NCI-H1092 (cell line): Measurements from ENCODE around the gene KHDC3L.

ENCODE experiments used
- DNase-seq: peaks from one replicate; lab custom pipeline; 2025; lab: John Stamatoyannopoulos, UW

The KHDC3L gene

GRCh38 chr6:73362358-73362757 is at the start of gene KHDC3L:
KHDC3L (plus strand) TSS chr6:73362658; CDS start chr6:73362730, 72 bp downstream.
- DNase-seq = no peak

- DNase-seq = no peak
These were observed 47.6 kb upstream of the KHDC3L start for GRCh38 chr6:73314577-73315492.

DNA sequence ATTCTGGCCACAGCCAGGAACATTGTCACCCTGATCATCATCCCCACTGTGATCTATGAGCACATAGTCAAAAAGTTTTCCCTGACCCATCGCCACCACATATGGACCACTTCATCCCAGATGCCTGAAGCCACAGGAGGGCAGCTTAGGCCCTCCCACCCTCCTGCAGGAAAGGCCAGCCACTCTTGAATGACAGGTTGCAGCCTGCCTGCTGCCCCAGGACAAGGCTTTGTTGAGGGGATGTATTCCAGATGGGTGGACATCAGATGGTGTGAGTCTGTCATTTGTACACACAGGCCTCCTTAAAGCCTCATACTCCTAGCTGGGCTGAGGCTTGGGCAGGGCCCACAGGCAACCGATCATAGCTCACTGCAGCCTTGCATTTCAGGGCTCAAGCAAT is 39.1 kb upstream of the KHDC3L start:
- DNase-seq = no peak

GRCh38 chr6:73325656-73326055 is 36.8 kb upstream of the KHDC3L start:
- no peak for DNase-seq

GRCh38 chr6:73328790-73329189 is 33.7 kb upstream of the KHDC3L start:
- DNase-seq = no peak

DNA sequence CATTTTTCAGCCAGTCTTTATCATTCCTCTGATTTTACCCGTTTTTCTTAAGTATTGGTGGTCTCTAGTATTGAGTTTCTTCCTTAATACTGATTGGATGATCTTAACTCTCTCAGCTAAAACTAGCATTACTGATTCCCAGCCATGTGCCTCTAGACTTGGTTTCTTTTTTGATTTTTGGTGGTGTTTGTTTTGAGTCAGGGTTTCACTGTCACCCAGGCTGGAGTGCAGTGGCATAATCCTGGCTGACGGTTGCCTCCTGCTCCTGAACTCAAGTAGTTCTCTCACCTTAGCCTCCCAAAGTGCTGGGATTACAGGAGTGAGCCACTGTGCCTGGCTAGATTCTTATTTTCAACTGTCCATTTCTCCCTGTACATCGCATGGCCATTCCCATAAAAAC is 33.3 kb upstream of the KHDC3L start:
- no peak for DNase-seq

DNA sequence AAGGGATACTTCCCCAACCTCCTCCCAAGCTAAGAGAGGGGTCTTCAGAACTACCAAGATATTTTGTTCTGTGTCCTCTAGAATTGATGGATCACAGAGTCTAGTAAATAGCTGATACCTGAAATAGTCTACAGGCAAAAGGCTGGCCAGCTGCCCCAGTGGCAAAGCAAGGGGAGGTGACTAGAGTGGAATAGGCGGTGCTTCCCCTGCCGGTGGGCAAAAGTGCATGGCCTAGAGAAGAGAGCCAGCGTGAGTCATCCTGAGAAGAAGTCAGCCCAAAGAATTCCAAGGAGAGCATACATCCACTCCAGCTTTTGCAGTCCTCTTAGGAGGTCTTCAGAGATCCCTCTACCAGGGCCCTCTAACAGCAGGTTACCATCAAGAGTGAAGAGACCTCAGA is 23.1 kb upstream of the KHDC3L start:
- no peak for DNase-seq

DNA sequence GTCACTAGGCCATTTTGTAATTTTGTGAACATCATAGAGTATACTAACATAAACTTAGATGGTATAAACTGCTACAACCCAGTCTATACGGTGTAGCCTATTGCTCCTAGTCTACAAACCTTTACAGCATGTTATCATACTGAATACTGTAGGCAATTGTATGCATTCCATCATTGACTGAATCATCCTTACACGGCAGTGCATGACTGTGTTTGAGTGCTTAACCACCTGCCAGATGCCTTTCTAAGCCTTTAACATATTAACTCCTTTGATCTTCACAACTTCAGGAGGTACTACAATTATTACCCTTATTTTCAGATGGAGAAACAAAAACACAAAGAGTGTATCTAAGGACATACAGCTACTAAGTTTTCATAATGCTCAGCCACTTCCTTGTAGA is 22.4 kb upstream of the KHDC3L start:
- no peak for DNase-seq

GRCh38 chr6:73341335-73341734 is 21.1 kb upstream of the KHDC3L start:
- no peak for DNase-seq

DNA sequence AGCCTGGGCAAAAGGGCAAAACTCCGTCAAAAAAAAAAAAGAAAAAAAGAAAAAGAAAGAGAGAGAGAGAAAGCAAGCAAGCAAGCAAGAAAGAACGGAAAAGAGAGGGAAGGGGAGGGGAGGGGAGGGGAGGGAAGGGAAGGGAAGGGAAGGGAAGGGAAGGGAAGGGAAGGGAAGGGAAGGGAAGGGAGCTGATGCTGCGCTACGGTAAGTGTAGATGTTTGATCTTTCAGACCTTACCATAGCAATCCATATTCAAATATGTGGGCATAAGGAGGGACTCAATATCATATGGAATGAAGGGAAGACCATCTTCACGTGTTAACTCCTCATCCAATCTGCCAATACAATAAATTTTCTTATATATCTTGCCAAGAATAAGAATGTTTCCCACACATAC is 20.3 kb upstream of the KHDC3L start:
- DNase-seq = no peak

DNA sequence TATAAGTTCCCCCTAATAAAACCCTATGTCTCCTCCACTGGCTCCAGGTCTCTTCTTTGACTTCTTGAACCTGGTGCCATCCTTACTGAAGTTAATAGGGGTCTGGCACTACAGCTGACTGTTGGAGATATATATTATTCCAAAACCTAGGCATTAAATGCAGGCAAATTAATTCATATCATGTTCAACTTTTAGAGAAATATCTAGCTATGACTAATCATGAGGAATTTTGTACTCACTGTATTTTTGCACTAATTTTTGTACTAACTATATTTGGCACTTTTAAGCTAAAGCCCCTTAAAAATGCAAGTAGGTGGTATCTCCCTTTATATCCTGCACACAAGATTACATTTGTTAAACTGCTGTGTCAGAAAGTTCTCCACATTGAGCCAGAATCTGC is 19.3 kb upstream of the KHDC3L start:
- no peak for DNase-seq

DNA sequence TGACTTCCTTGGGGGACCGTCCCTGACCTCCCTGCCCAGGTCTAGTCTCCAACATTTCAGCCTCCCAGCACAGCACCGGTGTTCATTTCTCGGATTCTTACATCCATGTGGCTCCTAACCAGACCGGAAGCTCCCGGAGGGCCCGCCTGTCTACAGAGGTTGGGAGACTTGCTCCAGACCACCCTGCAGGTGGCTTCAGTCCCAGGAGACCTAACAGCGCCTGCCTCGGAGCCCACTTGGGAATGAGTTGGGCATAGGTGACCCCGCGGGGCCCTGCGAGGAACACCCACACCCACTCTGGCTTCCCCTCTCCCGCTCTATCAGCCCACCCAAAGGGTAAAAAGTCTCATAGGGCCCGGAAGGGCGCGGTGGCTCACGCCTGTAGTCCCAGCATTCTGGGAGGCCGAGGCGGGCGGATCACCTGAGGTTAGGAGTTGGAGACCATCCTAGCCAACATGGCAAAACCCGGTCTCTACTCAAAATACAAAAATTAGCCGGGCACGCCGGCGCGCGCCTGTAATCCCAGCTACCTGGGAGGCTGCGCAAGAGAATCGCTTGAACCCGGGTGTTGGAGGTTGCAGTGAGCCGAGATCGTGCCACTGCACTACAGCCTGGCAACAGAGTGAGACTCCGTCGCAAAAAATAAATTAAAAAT is 13.8 kb upstream of the KHDC3L start:
- DNase-seq = no peak

DNA sequence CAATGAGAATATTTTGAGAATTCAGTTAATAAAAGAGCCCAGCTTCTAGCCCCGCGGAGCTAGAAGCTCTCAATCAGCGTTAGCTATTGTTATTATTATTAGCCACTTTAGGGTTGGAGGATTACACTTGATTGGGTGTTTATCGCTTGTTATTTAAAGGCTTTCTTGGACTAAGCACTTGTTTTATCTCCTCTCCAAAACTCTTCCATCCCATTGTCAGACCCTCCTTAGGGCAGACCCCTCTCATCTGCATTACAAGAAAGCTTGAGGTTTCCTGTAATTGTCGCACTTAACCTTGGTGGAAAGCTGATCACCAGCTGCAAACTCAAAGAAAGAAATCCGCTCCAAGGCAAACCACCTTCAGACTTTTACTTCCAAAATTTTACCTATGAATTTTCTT is 13.1 kb upstream of the KHDC3L start:
- DNase-seq = no peak

DNA sequence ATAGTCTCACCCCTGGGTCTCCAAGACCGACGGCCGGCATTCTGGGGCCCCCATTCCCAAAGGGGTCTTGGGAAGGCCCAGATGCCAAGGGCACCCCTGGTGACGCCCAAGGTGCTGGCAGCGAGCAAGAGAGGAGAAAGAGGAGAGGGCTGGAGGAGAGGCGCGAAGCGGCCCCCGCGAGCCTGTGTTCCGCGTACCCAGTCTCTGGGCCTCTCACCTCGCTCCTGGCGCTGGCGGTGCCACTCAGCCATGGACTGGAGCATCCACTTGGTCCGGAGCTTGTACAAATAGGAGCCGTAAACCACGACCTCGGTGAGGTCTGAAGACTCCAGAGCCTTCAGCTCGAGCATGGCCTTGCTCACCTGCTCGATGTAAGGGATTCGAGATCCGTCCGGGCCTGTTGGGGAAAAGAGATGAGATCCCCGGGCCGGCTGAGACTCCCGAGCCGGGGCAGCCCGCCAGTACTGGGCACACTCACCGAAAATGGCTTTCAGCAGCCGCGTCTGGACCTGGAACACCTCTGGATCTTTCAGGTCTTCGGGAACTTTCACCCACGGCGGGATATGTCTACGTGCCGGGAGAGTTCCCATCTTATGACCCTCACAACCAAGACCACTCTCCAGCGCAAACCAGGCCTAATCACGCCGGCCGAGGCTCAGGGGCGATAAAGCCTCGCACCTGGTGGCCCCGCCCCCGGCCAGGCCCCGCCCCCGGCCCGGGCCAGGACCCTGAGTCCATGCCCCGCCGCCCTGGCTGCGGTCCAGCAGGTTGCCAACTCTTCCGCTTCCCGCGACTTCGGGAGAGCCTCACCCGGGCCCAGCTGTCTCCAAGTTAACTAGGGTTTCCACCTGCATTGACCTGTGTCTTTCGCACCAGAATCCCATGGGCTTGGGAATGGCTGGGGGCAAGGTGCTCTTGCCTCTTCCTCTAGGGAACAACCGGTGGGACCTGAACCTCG is 8.5 kb upstream of the KHDC3L start, which contains the start of gene DPPA5:
Gene DPPA5, minus strand, starts transcription at position 641 of the 958 bp plus-strand sequence. Its CDS starts 51 bp downstream, at position 590.
- DNase-seq = no peak

DNA sequence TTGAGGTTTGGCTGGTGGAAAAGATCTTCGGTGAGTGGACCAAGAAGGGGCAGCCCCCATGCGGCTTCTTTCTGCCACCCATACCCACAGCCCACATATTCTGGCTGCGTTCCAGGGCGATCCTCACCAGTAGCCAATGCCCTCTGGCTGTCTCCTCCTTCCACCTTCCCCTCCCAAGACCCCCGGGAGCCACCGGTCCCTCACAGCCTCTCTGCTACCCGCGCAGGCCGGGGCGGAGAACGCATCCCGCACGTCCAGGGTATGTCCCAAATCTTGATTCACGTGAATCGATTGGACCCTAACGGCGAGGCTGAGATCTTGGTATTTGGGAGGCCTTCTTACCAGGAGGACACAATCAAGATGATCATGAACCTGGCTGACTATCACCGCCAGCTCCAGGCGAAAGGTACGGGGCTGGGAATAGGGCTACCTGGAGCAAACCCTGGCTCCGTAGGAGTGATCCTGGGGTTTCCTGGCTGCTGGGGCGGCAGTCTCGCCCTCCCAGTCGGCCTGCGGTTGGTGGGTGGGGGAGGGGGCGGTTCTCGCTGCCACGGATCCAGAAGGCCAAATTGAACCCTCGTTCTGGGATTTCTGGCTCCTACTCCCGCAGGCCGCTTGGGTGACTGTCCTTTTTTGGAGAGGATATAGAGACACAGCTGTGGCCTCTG is 545 bp downstream of the KHDC3L start:
- DNase-seq = no peak

DNA sequence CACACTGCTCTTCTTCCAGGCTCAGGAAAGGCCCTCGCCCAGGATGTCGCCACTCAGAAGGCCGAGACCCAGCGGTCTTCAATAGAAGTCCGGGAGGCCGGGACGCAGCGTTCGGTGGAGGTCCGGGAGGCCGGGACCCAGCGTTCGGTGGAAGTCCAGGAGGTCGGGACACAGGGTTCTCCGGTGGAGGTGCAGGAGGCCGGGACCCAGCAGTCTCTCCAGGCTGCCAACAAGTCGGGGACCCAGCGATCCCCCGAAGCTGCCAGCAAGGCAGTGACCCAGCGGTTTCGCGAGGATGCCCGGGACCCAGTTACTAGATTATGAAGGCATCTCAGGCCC is 1.0 kb downstream of the KHDC3L start:
- DNase-seq = no peak

GRCh38 chr6:73364121-73364520 is 1.7 kb downstream of the KHDC3L start:
- no peak for DNase-seq

GRCh38 chr6:73364549-73364948 is 2.1 kb downstream of the KHDC3L start:
- DNase-seq = no peak

DNA sequence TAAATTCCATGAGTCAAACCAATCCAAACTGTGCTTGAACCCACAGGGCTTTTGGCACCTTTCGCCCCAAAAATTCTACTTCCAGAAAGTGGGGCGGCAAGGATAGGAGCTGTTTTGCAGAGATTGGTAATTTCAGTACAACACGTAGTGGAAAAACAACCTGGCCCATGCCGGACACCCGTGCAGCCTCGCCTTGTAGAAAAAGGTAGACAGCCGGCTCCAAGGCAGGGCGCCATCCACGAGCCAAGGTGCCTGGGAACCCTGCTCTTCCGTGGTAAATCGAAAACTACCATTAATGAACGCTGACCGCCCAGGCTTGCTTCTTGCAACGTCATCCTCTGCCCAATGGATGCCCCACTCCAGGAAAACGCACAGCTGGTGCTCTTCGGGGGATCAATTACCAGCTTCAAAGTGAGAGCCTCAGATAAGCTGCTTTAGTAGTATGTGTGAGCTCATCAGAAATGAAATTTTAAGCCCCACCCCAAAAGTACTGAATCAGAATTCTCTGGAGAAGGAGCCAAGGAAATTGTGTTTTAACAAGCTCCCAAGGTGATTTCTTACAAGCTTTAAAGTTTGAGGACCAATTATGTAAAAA is 5.4 kb downstream of the KHDC3L start:
- no peak for DNase-seq

DNA sequence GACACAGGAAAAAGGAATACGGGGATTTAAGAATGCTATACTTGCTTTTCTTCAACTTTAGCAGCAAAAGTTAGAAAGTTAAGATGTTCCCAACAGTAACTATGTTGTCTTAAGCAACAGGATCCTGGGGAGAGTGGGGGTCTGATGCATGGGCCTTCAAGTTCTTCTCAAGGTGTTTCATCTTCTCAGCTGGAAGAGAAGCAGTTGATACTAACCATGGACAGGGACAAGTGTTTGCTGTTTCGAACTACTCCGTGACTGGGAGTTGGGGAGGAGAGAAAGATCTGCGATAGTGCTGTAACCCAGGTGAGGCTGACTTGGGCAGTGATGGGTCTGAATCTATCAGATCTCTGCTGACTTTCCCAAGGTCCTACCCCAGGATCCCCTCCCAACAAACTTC is 6.2 kb downstream of the KHDC3L start:
- DNase-seq = no peak

DNA sequence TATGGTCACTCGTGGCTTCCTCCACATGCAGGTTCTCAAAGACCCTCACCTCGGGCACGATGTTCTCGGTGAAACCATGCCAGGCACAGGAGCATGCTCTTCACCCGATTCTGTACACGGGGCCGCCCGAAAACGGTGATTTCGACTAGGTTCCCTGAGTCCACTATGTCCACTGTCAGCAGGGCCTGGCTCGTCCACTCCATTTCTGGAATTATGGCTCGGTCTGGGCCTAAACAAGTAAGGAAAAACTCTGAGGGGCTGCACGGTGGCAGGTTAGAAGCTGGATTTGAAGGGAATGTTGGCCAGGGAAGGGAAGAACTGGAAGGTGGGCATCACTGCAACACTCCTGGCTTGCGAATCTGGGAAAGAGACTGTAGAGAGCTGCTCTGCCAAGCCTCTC is 6.7 kb downstream of the KHDC3L start:
- DNase-seq = no peak
